AG04450 (cell line): ENCODE data around the gene MTHFD1L. TPM values are rescaled to one million over a fixed set of nuclear protein-coding genes. Genes with fewer than 3 reads are reported as not detected.

Experiments used
- CTCF ChIA-PET: fragments of 300-600, 350-600 bp; formaldehyde crosslinking; extraction: SDS; loops from one replicate; lab custom pipeline; 2022; ENCODE audit warnings: antibody characterized with exemption, inconsistent platforms; lab: Charles Lee
- POLR2A ChIA-PET: fragments of 350-600 bp; formaldehyde crosslinking; extraction: SDS; loops from one replicate; lab custom pipeline; 2021; ENCODE audit warnings: antibody characterized with exemption, inconsistent platforms; lab: Yijun Ruan, JAX
- DNase-seq: peaks from one replicate; pipeline ENCODE4 v3.0.0-alpha.2; 2011; ENCODE audit warnings: low read depth, low spot score
- H3K27ac ChIP-seq: one replicate; pipeline ENCODE4 v1.5.1; 2012; ENCODE audit warnings: low read depth, low read length, control low read depth
- H3K27me3 ChIP-seq: one replicate; pipeline ENCODE4 v1.6.0; 2012; ENCODE audit warnings: low read length; ENCODE audit not compliant: control insufficient read depth, insufficient read depth
- H3K4me3 ChIP-seq: 2 replicates; pipeline ENCODE4 v1.5.1; 2011; ENCODE audit warnings: mild to moderate bottlenecking, low read depth, low read length, control low read depth
- H3K9me3 ChIP-seq: 2 replicates; pipeline ENCODE4 v1.5.1; 2012; ENCODE audit warnings: low read length; ENCODE audit not compliant: control insufficient read depth, insufficient read depth
- polyA plus RNA-seq: library from polyadenylated mRNA; depleted of rRNA; stranded (reverse); fragments of >200 nt; gene quantifications from 2 replicates; pipeline ENCODE4 v1.2.3, GENCODE V29; 2011
- TF ChIP-seq, protein P1 (sequence below): IDR thresholded peaks from 2 replicates; pipeline ENCODE4 v1.5.1; 2011; ENCODE audit warnings: low read depth, low read length, control low read depth, inconsistent platforms

Gene MTHFD1L
- polyA plus RNA-seq, 1 experiment = 69.1 TPM

DNA sequence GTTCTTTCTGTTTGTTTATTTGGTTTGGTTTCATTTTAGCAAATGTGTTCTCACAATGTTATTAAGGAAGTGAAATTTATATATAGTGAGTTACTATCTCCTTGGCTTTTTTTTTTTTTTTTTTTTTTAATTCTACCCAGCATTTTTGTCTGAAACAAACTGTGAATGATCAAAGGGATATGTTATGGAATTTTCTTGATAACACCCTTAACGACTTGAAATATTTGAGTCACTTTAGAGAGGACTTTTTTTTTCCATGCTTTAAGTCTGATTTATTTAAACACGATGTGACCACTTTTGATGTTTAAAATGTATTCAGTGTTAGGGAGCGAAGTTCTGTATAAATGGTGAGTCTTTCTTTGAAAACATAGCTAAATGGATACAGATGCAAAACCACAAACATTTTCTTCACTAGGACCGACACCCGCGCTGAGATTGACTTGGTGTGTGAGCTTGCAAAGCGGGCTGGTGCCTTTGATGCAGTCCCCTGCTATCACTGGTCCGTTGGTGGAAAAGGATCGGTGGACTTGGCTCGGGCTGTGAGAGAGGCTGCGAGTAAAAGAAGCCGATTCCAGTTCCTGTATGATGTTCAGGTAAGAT lies 149.7 kb downstream of the MTHFD1L start:
- ChIA-PET CTCF (interaction anchor here (0.7 to 8.2 kb wide), 44 partner anchors 10 to 356 kb away, joined by 3 to 131 read pairs (median 5); no protein-coding TSS in a partner anchor), POLR2A (interaction anchor here (1.3 to 1.4 kb wide), 2 partner anchors 11 to 276 kb away, joined by 4 to 6 read pairs; no protein-coding TSS in a partner anchor)
- TF ChIP-seq, protein P1, sequence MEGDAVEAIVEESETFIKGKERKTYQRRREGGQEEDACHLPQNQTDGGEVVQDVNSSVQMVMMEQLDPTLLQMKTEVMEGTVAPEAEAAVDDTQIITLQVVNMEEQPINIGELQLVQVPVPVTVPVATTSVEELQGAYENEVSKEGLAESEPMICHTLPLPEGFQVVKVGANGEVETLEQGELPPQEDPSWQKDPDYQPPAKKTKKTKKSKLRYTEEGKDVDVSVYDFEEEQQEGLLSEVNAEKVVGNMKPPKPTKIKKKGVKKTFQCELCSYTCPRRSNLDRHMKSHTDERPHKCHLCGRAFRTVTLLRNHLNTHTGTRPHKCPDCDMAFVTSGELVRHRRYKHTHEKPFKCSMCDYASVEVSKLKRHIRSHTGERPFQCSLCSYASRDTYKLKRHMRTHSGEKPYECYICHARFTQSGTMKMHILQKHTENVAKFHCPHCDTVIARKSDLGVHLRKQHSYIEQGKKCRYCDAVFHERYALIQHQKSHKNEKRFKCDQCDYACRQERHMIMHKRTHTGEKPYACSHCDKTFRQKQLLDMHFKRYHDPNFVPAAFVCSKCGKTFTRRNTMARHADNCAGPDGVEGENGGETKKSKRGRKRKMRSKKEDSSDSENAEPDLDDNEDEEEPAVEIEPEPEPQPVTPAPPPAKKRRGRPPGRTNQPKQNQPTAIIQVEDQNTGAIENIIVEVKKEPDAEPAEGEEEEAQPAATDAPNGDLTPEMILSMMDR = no peak
- DNase-seq = no peak
- Histone ChIP-seq H3K4me3 (no peak overlapping the region), H3K27ac (peak overlapping the region; percentile 41), H3K9me3 (no peaks in the 10 kb centered on the region), H3K27me3 (no peaks in the 10 kb centered on the region)

DNA sequence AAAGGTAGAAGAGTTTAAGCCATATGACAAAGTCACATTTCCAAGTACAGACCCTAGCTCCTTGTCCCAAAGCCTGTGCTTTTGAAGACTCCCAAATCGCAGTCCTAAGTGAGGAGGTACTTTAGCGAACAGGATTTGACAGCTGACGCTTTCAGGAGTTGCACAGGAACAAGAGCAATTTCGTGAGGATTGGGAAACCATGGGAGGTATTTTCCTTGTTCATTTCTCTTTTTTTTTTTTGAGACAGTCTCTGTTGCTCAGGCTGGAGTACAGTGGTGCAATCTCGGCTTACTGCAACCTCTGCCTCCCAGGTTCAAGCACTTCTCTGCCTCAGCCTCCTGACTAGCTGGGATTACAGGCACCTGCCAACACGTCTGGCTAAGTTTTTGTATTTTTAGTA lies 150.6 kb downstream of the MTHFD1L start:
- Histone ChIP-seq H3K27ac (no peak overlapping the region), H3K9me3 (no peaks in the 10 kb centered on the region), H3K4me3 (no peak overlapping the region), H3K27me3 (no peaks in the 10 kb centered on the region)
- TF ChIP-seq, protein P1 = no peak
- ChIA-PET POLR2A (no interaction called here), CTCF (interaction anchor here (0.7 to 8.2 kb wide), 6 partner anchors 9 to 317 kb away, joined by 3 to 131 read pairs (median 16); no protein-coding TSS in a partner anchor)
- DNase-seq = no peak

DNA sequence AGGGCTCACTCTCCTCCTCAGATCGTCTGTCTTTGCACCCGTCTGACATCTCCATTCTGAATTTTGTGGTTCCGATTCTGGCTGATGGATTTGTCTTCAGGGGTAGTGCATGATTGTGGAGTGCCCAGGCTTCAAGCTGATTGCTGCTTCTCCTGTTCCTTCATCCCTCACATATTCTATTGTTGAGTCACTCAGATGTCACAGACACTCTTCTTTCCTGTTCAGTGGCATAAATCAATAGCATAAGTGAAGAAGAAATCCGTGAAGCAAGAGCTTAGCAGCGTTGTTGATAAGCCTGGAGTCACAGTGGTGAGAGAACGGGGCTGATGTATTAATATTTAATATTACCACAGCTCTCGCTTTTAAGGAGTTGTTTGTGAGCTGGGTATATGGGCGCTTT lies 152.5 kb downstream of the MTHFD1L start:
- H3K9me3 ChIP-seq = no peaks in the 10 kb centered on the region
- CTCF ChIA-PET = interaction anchor here (0.6 to 8.2 kb wide), 4 partner anchors 20 to 317 kb away, joined by 3 to 131 read pairs (median 8); no protein-coding TSS in a partner anchor
- H3K27me3 ChIP-seq = no peaks in the 10 kb centered on the region
- TF ChIP-seq, protein P1 = no peak
- no peak overlapping the region for H3K4me3 ChIP-seq
- POLR2A ChIA-PET = no interaction called here
- no peak for DNase-seq
- H3K27ac ChIP-seq = no peak overlapping the region

DNA sequence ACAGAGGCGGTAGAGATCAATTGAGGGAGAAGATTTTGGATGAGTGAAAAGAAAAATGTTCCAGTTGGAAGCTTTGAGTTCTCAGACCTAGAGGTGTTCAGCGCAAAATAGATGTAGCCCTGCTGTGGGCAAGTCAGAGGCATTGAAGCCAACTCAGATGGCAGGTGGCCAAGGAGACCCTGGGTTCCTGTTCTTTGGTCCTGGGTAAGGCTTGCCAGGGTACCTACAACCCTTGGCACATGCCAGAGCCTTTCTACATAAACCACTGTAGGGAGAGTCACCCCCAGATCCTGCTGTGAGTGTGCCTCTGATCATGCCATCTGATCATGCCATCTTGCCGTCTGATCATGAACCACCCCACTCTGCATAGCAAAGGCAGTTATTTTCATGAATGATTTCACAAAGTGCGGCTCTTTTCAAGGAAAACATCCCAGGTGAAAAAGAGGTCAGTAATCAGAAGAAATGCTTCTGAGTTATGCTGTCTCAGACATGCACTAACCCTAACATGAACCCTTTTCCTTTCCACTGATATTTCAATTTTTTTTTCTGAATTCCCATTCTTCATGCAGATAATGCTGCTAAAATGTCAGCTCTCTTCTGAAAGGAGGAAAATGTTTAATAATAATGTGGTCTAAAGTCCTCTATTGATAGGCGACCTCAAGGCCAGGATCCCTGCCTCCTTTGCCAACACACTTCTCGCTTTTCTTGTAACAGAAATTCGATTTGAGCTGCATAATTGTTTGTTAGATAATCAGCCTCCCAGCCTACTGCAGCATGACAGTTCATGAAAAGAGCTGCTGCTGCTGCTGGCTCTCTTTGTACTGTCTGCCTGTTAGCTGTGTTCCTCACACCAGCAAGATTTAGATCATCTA lies 153.6 kb downstream of the MTHFD1L start:
- ChIA-PET CTCF (interaction anchor here (3.0 to 8.2 kb wide), 2 partner anchors 127 to 305 kb away, joined by 11 to 131 read pairs; no protein-coding TSS in a partner anchor), POLR2A (no interaction called here)
- TF ChIP-seq, protein P1 = no peak
- DNase-seq = no peak
- no peak overlapping the region for H3K4me3 ChIP-seq
- no peaks in the 10 kb centered on the region for H3K9me3 ChIP-seq
- H3K27ac ChIP-seq = no peak overlapping the region
- H3K27me3 ChIP-seq = no peaks in the 10 kb centered on the region
